CD14-positive monocyte (primary cell): ENCODE results near the gene SLC37A1. TPM values are rescaled to one million over a fixed set of nuclear protein-coding genes. Genes with fewer than 3 reads are reported as not detected.

Experiments used
- DNase-seq, 3 donors: peaks; one replicate each; pipeline ENCODE4 v3.0.0-alpha.2; 2011 to 2022
- H2AFZ ChIP-seq: 2 replicates; pipeline ENCODE4 v1.6.0; 2012; ENCODE audit warnings: mild to moderate bottlenecking, low read depth, low read length, inconsistent platforms; ENCODE audit not compliant: insufficient read depth, poor library complexity, severe bottlenecking
- H3K27ac ChIP-seq, 2 donors: 1 replicate in 1 of 2; 2 replicates in 1 of 2; pipeline ENCODE4 v1.5.1; 2012 to 2013; ENCODE audit warnings: low read length in 2 of 2, control low read depth in 1 of 2, inconsistent platforms in 1 of 2, low read depth in 1 of 2, mild to moderate bottlenecking in 1 of 2
- H3K27me3 ChIP-seq, 2 donors: one replicate each; pipeline versions ENCODE4 v1.6.0 to v1.6.1; 2011 to 2013; ENCODE audit warnings: low read length in 2 of 2; ENCODE audit not compliant: control insufficient read depth in 2 of 2, insufficient read depth in 2 of 2
- H3K36me3 ChIP-seq, 2 donors: replicated peaks in 1 of 2; 1 replicate in 1 of 2; 2 replicates in 1 of 2; pipeline versions ENCODE4 v1.5.1 to v1.6.1; 2012 to 2013; ENCODE audit warnings: low read length in 2 of 2, control low read depth in 1 of 2, inconsistent platforms in 1 of 2, mild to moderate bottlenecking in 1 of 2; ENCODE audit not compliant: insufficient read depth in 2 of 2, control insufficient read depth in 1 of 2
- H3K4me1 ChIP-seq, 2 donors: 1 replicate in 1 of 2; 2 replicates in 1 of 2; pipeline versions ENCODE4 v1.5.1 to v1.6.1; 2012 to 2013; ENCODE audit warnings: low read length in 2 of 2, control low read depth in 1 of 2, inconsistent platforms in 1 of 2, mild to moderate bottlenecking in 1 of 2, moderate library complexity in 1 of 2; ENCODE audit not compliant: insufficient read depth in 2 of 2, control insufficient read depth in 1 of 2
- H3K4me2 ChIP-seq: replicated peaks from 2 replicates; pipeline ENCODE3; 2012; ENCODE audit warnings: low read length, moderate library complexity, mild to moderate bottlenecking; ENCODE audit not compliant: poor library complexity, severe bottlenecking; ENCODE audit errors: extremely low read depth
- H3K4me3 ChIP-seq, 3 experiments: fragments of 200-600 bp in 1 of 3; sonication (generic) in 1 of 3; replicated peaks in 1 of 3; 1 replicate in 2 of 3; 2 replicates in 1 of 3; pipeline ENCODE4 v1.5.1; 2011 to 2013; ENCODE audit warnings: low read length in 3 of 3, mild to moderate bottlenecking in 3 of 3, control low read depth in 2 of 3, low read depth in 2 of 3, inconsistent platforms in 1 of 3, moderate library complexity in 1 of 3
- H3K79me2 ChIP-seq: 2 replicates; pipeline ENCODE4 v1.6.0; 2012; ENCODE audit warnings: mild to moderate bottlenecking, control low read depth, inconsistent platforms, low read length, moderate library complexity; ENCODE audit not compliant: insufficient read depth
- H3K9ac ChIP-seq: 2 replicates; pipeline ENCODE4 v1.6.0; 2017; ENCODE audit warnings: low read length, mild to moderate bottlenecking; ENCODE audit not compliant: insufficient read depth, poor library complexity, severe bottlenecking
- H3K9me3 ChIP-seq, 2 donors: replicated peaks in 1 of 2; 1 replicate in 1 of 2; 2 replicates in 1 of 2; pipeline versions ENCODE4 v1.5.1 to v1.6.1; 2012 to 2013; ENCODE audit warnings: low read length in 2 of 2, control low read depth in 1 of 2; ENCODE audit not compliant: control insufficient read depth in 1 of 2, insufficient read depth in 1 of 2
- H4K20me1 ChIP-seq: 2 replicates; pipeline ENCODE4 v1.6.0; 2012; ENCODE audit warnings: mild to moderate bottlenecking, low read length, control low read depth, moderate library complexity; ENCODE audit not compliant: insufficient read depth
- H3K27ac Mint-ChIP-seq, 7 donors: one replicate each; pipeline ENCODE4 v1.8.0; 2020; ENCODE audit warnings: mild to moderate bottlenecking in 7 of 7, mixed read lengths in 7 of 7, moderate library complexity in 6 of 7, inconsistent platforms in 2 of 7
- H3K27me3 Mint-ChIP-seq, 3 donors: one replicate each; pipeline ENCODE4 v1.8.0; 2021 to 2022; ENCODE audit warnings: low read depth in 3 of 3, mild to moderate bottlenecking in 3 of 3, mixed read lengths in 3 of 3, moderate library complexity in 3 of 3, inconsistent platforms in 1 of 3
- H3K36me3 Mint-ChIP-seq, 2 donors: one replicate each; pipeline ENCODE4 v1.8.0; 2020; ENCODE audit warnings: mixed read lengths in 2 of 2, inconsistent platforms in 1 of 2, mild to moderate bottlenecking in 1 of 2
- H3K4me1 Mint-ChIP-seq: one replicate; pipeline ENCODE4 v1.8.0; 2020; ENCODE audit warnings: mild to moderate bottlenecking, mixed read lengths
- H3K4me3 Mint-ChIP-seq, 2 donors: one replicate each; pipeline ENCODE4 v1.8.0; 2020; ENCODE audit warnings: mild to moderate bottlenecking in 2 of 2, mixed read lengths in 2 of 2, moderate library complexity in 1 of 2
- H3K9me3 Mint-ChIP-seq, 7 donors: one replicate each; pipeline ENCODE4 v1.8.0; 2020 to 2022; ENCODE audit warnings: mixed read lengths in 7 of 7, mild to moderate bottlenecking in 6 of 7, moderate library complexity in 6 of 7, inconsistent platforms in 2 of 7
- CTCF ChIP-seq: fragments of 200-600 bp; IDR thresholded peaks from one replicate; pipeline ENCODE4 v1.8.0; 2022; ENCODE audit warnings: antibody characterized with exemption, mild to moderate bottlenecking
- WGBS: methylation state at CpG from one replicate; pipeline ENCODE4 v1.1.5; 2013; ENCODE audit warnings: missing lambda C conversion rate; ENCODE audit not compliant: insufficient coverage; 5-methylcytosine and 5-hydroxymethylcytosine counted together
- intact Hi-C, 2 donors: fragments of 100-400 bp; cut with micrococcal nuclease; formaldehyde crosslinking; loops; one replicate each; pipeline versions ENCODE4 v1.15.0 to v1.15.1; 2023
- polyA plus RNA-seq, 3 donors: library from polyadenylated mRNA; depleted of rRNA in 1 of 3; unstranded in 2 of 3; stranded (reverse) in 1 of 3; fragments of 300-500 nt in 2 of 3; fragments of >200 nt in 1 of 3; fragmentation: Illumina TruSeq in 2 of 3; gene quantifications; 1 replicate in 2 of 3; 2 replicates in 1 of 3; pipeline ENCODE4 v1.2.3, GENCODE V29; 2012 to 2021

The SLC37A1 gene
- polyA plus RNA-seq, 3 donors, result 2.7 to 12.4 (median 4.3) TPM

DNA sequence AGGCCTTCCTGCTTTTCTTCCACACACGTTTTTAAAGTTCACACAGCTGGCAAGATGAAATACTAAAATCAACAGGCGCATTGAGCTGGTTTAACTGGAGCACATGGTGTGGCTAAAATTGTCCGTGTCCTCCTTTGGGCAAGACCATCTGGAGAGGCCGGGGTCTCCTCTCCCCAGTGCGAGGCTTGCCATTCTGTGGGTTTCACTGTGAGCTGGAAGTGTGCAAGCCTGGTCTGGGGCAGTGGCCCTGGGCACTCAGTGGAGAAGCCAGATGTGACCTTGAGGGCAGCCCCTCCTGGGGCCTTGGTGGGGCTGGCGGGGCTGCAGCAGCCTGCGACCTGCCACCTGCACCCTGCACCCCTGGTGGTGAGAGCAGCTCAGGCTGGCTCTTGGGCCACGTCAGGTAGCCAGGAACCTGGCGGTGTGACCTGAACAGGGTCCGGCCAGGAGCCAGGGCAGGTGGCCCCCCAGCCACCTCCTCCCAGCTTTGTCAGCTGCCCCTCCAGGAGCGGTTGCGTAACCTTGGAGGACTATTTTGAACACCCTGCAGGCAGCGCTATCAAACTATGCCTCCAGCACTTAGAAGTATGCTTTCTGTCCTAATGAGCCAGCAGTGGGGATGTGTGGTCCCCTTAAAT, 52.4 kb downstream of the SLC37A1 start:
- Histone ChIP-seq H3K4me1 (no peaks in the 10 kb centered on the region), H3K79me2 (no peaks in the 10 kb centered on the region), H3K9me3 (no peaks in the 10 kb centered on the region), H3K27me3 (no peaks in the 10 kb centered on the region), H2AFZ (no peak overlapping the region), H3K9ac (no peak overlapping the region), H3K36me3 (peaks cover 52 to 97% of the 10 kb centered on the region in 2 donors), H4K20me1 (no peaks in the 10 kb centered on the region), H3K4me2 (no peak overlapping the region), H3K4me3 (no peak overlapping the region), H3K27ac (no peak overlapping the region)
- no peaks in the 10 kb centered on the region for H3K27me3 Mint-ChIP-seq
- peaks cover 72 to 92% of the 10 kb centered on the region in 2 donors for H3K36me3 Mint-ChIP-seq
- peaks cover 0 to 4% (median 0%) of the 10 kb centered on the region in 7 donors for H3K9me3 Mint-ChIP-seq
- peak overlapping the region in 1 of 7 donors; percentile 31 for H3K27ac Mint-ChIP-seq
- H3K4me3 Mint-ChIP-seq, result no peak overlapping the region
- peaks cover 2% of the 10 kb centered on the region for H3K4me1 Mint-ChIP-seq
- no peak for DNase-seq
- 97% methylated on average over 6 of the region's 13 CpGs for WGBS
- no peak for TF ChIP-seq CTCF
- intact Hi-C loops, result no loop called here

GRCh38 chr21:42566524-42567213, 53.0 kb downstream of the SLC37A1 start:
- Mint-ChIP-seq H3K27me3 (no peaks in the 10 kb centered on the region), H3K4me3 (no peak overlapping the region), H3K27ac (peak overlapping the region in 1 of 7 donors; percentile 15), H3K36me3 (peaks cover 71 to 91% of the 10 kb centered on the region in 2 donors), H3K9me3 (peaks cover 0 to 4% (median 0%) of the 10 kb centered on the region in 7 donors), H3K4me1 (peaks cover 2% of the 10 kb centered on the region)
- Histone ChIP-seq H3K9me3 (no peaks in the 10 kb centered on the region), H3K4me2 (no peak overlapping the region), H3K4me3 (no peak overlapping the region), H3K4me1 (no peaks in the 10 kb centered on the region), H2AFZ (no peak overlapping the region), H3K9ac (no peak overlapping the region), H3K36me3 (peaks cover 52 to 95% of the 10 kb centered on the region in 2 donors), H3K27me3 (no peaks in the 10 kb centered on the region), H3K27ac (no peak overlapping the region), H3K79me2 (no peaks in the 10 kb centered on the region), H4K20me1 (no peaks in the 10 kb centered on the region)
- no peak for DNase-seq
- no peak for TF ChIP-seq CTCF
- intact Hi-C loops, result no loop called here
- 96% methylated on average over 14 of the region's 16 CpGs for WGBS
